ENCODE measurements around the gene PPP1R9A.

GRCh38 chr7:95242266-95242665 lies 334.9 kb downstream of the PPP1R9A start:
- TF ChIP-seq CTCF (IDR thresholded peaks at IDR 0.05; ENCODE audit: low read depth, low read length, poor library complexity, severe bottlenecking) = no peak
- TF ChIP-seq EZH2phosphoT487 (IDR thresholded peaks at IDR 0.05; ENCODE audit: borderline replicate concordance, low read length) = no peak

All from DOHH2 (cell line).